A549 (cell line): ENCODE measurements around the gene BCL2L12.

ENCODE experiments used
- CTCF ChIP-seq: fragments of >200 bp; sonication (Bioruptor Twin); formaldehyde crosslinking; IDR thresholded peaks from 3 replicates; pipeline ENCODE4 v1.5.1; 2016
- FOSB ChIP-seq: fragments of 250-450 bp; sonication (Bioruptor Pico); IDR thresholded peaks from 2 replicates; pipeline ENCODE4 v1.5.0; 2020; ENCODE audit warnings: mild to moderate bottlenecking, moderate library complexity
- JUN ChIP-seq, 2 experiments: fragments of >200 bp; sonication (Bioruptor Twin); formaldehyde crosslinking; IDR thresholded peaks; 2 replicates in 1 of 2; 3 replicates in 1 of 2; pipeline ENCODE4 v1.6.1; 2016 to 2017
- KDM1A ChIP-seq: fragments of 200-600 bp; sonication (generic); IDR thresholded peaks from 2 replicates; pipeline ENCODE4 v1.6.1; 2016; ENCODE audit warnings: low read depth, mild to moderate bottlenecking
- MAZ ChIP-seq: fragments of 150-350 bp; IDR thresholded peaks from 2 replicates; pipeline ENCODE4 v1.6.1; 2014; ENCODE audit warnings: antibody characterized with exemption, low read depth, low read length, borderline replicate concordance
- POLR2A ChIP-seq: IDR thresholded peaks from 2 replicates; pipeline ENCODE4 v1.6.1; 2012; ENCODE audit warnings: mild to moderate bottlenecking, low read length
- REST ChIP-seq: fragments of 200-600 bp; sonication (generic); IDR thresholded peaks from 2 replicates; pipeline ENCODE4 v1.6.1; 2016; ENCODE audit warnings: antibody characterized with exemption, mild to moderate bottlenecking, moderate library complexity
- ZFP36 ChIP-seq: fragments of 450-650 bp; IDR thresholded peaks from 2 replicates; pipeline ENCODE4 v1.6.1; 2014; ENCODE audit warnings: borderline replicate concordance; ENCODE audit not compliant: partially characterized antibody
- ZSCAN20 ChIP-seq: fragments of 250-450 bp; sonication (Bioruptor Pico); IDR thresholded peaks from 2 replicates; pipeline ENCODE4 v1.8.0; 2022; ENCODE audit warnings: mild to moderate bottlenecking, moderate library complexity
- TF ChIP-seq, protein P1 (sequence below): IDR thresholded peaks from 2 replicates; pipeline ENCODE4 v1.6.1; 2012

- no peak for TF ChIP-seq KDM1A
- no peak for TF ChIP-seq ZFP36
- TF ChIP-seq MAZ = no peak
- no peak for TF ChIP-seq POLR2A
- no peak for TF ChIP-seq CTCF
- no peak for TF ChIP-seq JUN (IDR thresholded peaks at IDR 0.05)
- TF ChIP-seq, protein P1, sequence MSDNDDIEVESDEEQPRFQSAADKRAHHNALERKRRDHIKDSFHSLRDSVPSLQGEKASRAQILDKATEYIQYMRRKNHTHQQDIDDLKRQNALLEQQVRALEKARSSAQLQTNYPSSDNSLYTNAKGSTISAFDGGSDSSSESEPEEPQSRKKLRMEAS = no peak
- TF ChIP-seq FOSB (CRISPR knock-in tag) = no peak
- no peak for TF ChIP-seq ZSCAN20 (CRISPR knock-in tag)
- TF ChIP-seq REST = no peak
These were observed 21.4 kb downstream of the BCL2L12 start for GRCh38 chr19:49687150-49687549.
